NCI-H2081 (cell line): ENCODE data around the gene VCL.
"Not testable (repeated sequence)": the region's sequence is repeated elsewhere in the genome, so short reads cannot be mapped to it uniquely, and the experiment has no call there.

Experiments
- DNase-seq, 2 experiments: peaks; one replicate each; lab custom pipeline; 2025; lab: John Stamatoyannopoulos, UW

Gene VCL

GRCh38 chr10:73997787-73998622 is at the start of gene VCL:
Gene VCL (plus strand): TSS chr10:73998116. CDS start chr10:73998208, 92 bp downstream.
- DNase-seq = peak; percentile 94

DNA sequence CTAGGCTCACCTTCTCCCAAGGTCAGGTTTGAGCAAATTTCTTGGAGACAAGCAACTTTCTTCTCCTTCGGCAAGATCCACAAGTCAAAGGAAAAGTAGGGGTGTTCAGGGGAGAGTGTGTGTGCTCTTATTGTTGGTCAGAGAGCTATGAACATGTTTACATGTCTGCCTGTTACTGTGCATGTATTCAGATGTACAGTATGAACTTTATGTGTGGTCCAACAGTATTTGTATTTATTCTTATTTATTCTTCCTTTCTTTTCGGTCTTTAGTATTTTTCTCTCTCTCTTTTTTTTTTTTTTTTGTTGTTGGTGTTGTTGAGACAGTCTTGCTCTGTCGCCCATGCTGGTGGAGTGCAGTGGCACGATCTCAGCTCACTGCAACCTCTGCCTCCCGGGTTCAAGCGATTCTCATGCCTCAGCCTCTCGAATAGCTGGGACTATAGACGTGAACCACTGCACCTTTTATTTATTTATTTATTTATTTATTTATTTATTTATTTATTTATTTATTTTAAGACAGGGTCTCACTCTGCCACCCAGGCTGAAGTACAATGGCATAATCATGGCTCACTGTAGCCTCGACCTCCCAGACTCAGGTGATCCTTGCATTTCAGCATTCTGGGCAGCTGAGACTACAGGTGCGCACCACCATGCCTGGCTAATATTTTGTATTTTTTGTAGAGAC is 48.8 kb upstream of the VCL start:
- DNase-seq = no peak

- DNase-seq = peak in 1 of 2 experiments; percentile 33
These were observed 47.6 kb upstream of the VCL start for GRCh38 chr10:73950155-73950948.

DNA sequence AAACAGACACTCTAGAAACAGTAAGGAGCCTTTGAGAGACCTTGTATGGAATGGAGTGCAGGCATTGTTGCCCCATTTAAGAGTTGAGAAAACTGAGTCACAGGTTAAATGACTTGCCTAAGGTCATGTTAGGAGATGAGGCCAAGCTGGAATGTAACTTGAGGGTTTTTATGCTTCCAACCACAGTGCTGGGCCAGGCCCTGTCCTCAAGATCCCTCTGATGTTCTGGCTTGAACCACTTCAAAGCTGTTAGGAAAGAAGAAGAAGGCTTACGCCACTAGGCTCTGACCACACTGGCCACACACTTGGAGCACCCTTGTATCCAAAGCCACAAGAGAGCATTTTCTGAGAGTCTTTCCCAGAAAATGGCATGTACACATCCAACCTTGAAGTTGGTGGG is 44.3 kb upstream of the VCL start:
- DNase-seq = no peak

- DNase-seq = no peak
These were observed 43.2 kb upstream of the VCL start for GRCh38 chr10:73954737-73955136.

DNA sequence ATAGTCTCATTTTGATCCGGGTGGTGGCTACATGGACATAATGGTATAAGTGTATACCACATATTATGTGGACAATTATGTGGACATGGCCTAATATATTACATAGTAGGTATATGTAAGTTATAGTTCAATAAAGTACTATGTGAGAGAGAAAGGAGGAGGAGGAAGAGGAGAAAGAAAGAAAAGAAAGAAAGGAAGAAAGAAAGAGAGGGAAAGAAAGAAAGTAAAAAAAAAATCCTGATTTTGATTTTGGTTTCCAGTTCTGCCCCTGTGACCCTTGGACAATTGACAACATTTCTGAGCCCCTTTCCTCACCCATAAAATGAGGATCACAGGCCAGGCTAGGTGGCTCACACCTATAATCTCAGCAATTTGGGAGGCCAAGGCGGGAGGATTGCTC is 42.2 kb upstream of the VCL start:
- DNase-seq = no peak

DNA sequence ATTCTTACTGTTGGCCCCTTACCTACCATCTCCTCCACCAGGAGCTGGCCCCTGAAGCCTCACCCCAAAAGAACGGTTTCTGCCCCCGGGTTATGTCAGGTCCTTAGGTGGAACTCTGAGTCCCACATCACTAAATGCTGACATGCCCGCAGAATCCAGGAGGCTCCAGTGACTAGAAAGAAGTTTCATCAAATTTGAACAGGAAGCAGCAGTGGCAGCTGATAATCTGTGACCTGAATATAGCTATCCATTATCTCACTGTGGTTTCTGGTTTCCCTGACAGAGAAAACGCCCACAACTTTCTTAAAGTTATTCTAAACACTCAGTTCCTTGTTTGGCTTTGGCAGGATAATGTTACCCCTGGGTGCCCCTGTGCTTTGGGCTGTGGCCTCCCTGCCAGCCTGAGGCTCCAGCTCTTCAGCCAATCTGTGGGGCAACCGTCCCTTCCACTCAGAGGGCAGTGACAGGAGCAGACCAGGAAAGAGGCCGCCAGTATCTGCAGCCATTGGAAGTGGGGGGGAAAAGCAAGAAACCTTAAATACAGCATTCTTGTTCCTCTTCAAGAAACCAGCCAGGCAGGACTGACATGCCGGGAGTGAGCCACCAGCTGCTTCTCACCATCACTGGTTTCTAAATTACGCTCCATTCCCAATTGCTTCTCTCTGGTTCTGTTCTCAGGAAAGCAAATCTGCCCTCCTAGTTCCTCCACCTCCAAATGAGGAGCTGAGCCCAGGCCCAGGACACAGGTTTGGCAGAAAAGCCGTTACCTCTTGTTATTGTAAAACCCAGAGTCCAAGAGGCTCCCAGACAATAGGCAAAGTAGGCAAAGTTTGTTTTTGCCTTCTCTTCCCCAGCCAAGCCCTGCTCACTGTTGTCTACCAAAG is 41.2 kb upstream of the VCL start:
- DNase-seq = no peak

DNA sequence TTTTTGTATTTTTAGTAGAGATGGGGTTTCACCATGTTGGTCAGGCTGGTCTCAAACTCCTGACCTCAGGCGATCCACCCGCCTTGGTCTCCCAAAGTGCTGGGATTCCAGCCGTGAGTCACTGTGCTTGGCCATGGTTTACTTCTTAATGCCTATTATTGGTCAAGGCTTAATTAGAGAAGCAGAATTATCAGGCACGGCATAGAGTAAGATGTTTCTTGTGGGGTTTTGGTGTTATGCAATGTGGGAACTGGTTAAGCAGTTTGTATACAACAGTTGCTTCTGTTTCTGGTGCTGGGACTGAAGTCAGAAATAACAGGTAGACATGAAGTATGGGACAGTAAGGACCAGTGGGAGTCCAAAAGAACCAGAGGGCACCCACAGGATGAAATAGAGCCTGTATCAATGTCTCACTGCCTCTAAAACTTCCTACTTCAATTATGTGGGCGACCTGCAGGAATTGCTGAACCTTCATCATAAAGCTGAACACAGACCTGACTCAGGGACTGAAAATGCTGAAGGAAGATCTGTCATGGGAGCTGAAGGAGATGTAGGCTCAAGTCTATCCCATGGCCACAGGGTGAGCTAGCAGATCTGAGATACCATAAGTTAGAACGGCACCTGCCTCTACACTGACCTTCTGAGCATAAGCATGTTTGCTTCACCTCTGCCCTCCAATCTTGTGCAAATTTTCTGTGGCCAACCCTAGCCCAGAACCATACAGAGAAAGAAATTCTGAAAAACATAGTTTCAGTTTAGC is 38.3 kb upstream of the VCL start:
- DNase-seq = no peak

- no peak for DNase-seq
These were observed 35.5 kb upstream of the VCL start for GRCh38 chr10:73962386-73962785.

GRCh38 chr10:73963533-73963932 is 34.4 kb upstream of the VCL start:
- not testable (repeated sequence) for DNase-seq

DNA sequence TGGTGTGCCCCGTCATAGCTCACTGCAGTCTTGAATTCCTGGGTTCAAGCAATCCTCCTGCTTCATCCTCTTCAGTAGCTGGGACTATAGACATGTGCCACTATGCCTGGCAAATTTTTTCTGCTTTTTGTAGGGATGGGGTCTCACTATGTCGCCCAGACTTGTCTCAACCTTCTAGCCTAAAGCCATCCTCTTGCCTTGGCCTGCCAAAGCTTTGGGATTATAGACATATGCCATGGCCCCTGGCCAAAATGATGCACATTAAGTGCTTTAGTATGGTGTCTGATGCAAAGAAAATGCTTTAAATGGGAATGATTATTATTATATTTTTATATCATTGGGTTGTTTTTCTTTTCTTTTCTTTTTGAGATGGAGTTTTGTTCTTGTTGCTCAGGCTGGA is 33.2 kb upstream of the VCL start:
- no peak for DNase-seq

GRCh38 chr10:73965267-73965889 is 32.5 kb upstream of the VCL start:
- DNase-seq = not testable (repeated sequence)

DNA sequence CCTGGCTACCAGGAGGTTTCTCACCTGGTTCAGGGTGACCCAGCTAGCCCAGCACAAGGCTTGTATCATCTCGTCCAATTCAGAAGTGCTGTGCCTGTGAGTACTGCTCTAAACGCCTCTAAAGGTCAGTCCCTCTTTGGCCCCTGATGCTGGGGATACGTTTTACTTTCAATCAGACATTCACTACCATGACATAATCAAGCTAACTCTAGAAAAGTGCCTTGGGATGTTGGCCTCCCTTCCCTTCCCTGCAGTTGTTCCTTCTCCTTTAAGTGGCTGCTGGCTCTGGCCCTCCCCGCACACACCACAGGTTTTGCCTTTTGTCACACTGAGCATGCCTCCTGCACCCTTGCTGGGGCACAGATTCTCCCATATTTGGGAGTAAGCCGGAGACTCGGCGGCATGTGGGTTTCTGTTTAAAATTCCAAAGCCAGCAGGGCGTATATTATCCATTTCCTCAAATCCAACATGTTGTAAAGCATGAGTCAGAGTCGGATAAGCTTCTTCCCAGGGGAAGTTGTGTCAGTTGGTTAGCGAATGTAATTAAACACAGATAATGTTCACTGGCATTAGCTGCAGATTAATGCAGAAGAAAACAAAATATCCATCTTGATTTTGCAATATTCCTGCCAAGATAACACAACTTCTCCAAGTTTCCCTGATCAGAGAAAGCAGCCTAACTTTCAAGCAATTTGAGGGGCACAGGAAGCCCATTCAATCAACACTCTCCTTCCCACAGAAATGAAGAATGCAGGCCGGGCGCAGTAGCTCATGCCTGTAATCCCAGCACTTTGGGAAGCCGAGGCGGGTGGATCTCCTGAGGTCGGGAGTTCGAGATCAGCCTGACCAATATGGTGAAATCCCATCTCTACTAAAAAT is 31.8 kb upstream of the VCL start:
- DNase-seq = peak in 1 of 2 experiments; percentile 42

- no peak for DNase-seq
These were observed 30.9 kb upstream of the VCL start for GRCh38 chr10:73967022-73967429.

GRCh38 chr10:73967544-73967943 is 30.4 kb upstream of the VCL start:
- no peak for DNase-seq

DNA sequence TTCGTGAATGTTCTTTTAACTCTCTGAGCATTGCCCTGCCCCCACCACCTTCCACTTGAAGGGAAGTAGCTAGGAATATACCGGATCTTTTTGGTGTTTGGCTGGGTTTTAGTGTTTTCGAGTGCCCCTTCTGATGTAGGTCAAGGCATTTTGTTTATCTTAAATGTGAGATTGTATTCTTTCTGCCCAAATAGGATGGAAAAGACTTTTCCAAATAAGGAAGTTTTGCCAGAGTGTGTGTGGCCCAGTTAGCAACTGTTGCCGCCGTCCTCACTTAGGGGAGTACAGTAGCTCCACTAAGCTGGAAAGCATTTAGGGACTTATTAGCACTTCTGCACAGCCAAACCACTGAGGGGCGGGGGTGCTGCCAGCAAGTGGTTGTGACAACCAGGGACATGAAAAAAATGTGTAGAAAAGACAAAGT is 29.8 kb upstream of the VCL start:
- no peak for DNase-seq

GRCh38 chr10:73969224-73969841 is 28.6 kb upstream of the VCL start:
- no peak for DNase-seq

- no peak for DNase-seq
These were observed 27.1 kb upstream of the VCL start for GRCh38 chr10:73970845-73971244.
